Activated CD4-positive, alpha-beta memory T cell treated with anti-CD3 and anti-CD28 coated beads for 36 hours (primary cell): ENCODE results near the gene NEIL3. TPM values are rescaled to one million over a fixed set of nuclear protein-coding genes. Genes with fewer than 3 reads are reported as not detected.

Experiments
- CTCF ChIA-PET: fragments of 350-600 bp; sonication (Branson Sonifier 250); formaldehyde crosslinking; loops from one replicate; lab custom pipeline; 2021; ENCODE audit warnings: antibody characterized with exemption, inconsistent platforms; lab: Charles Lee
- POLR2A ChIA-PET: fragments of 350-600 bp; sonication (Branson Sonifier 250); formaldehyde crosslinking; loops from one replicate; lab custom pipeline; 2021; ENCODE audit warnings: antibody characterized with exemption; lab: Charles Lee
- DNase-seq: peaks from one replicate; pipeline ENCODE4 v3.0.0-alpha.2; 2020
- H3K27ac Mint-ChIP-seq: one replicate; pipeline ENCODE4 v1.8.0; 2021; ENCODE audit warnings: mixed read lengths
- H3K27me3 Mint-ChIP-seq: one replicate; pipeline ENCODE4 v1.8.0; 2021; ENCODE audit warnings: mixed read lengths
- H3K36me3 Mint-ChIP-seq: one replicate; pipeline ENCODE4 v1.8.0; 2021; ENCODE audit warnings: mixed read lengths
- H3K4me1 Mint-ChIP-seq: one replicate; pipeline ENCODE4 v1.8.0; 2021; ENCODE audit warnings: low read depth, mixed read lengths
- H3K4me3 Mint-ChIP-seq: one replicate; pipeline ENCODE4 v1.8.0; 2021; ENCODE audit warnings: mild to moderate bottlenecking, mixed read lengths
- H3K9me3 Mint-ChIP-seq: one replicate; pipeline ENCODE4 v1.8.0; 2021; ENCODE audit warnings: mixed read lengths
- intact Hi-C: fragments of 100-400 bp; cut with micrococcal nuclease; formaldehyde crosslinking; loops from one replicate; pipeline ENCODE4 v1.15.1; 2023
- total RNA-seq, 2 experiments: library from RNA; stranded (reverse); gene quantifications; one replicate each; pipeline ENCODE4 v1.2.3, GENCODE V29; 2021

The NEIL3 gene
- total RNA-seq, 2 experiments from 2014 or later, result 18.2 to 18.3 TPM

GRCh38 chr4:177403746-177404145, 94.1 kb downstream of the NEIL3 start:
- no peaks in the 10 kb centered on the region for H3K36me3 Mint-ChIP-seq
- no peaks in the 10 kb centered on the region for H3K9me3 Mint-ChIP-seq

GRCh38 chr4:177404342-177404741, 94.7 kb downstream of the NEIL3 start:
- Mint-ChIP-seq H3K36me3 (no peaks in the 10 kb centered on the region), H3K9me3 (no peaks in the 10 kb centered on the region), H3K27ac (no peak overlapping the region), H3K27me3 (peaks cover 1% of the 10 kb centered on the region), H3K4me3 (no peak overlapping the region), H3K4me1 (peaks cover 36% of the 10 kb centered on the region)
- ChIA-PET POLR2A (no interaction called here), CTCF (interaction anchor here (0.6 kb wide), 1 partner anchor 93 kb away, joined by 3 read pairs; no protein-coding TSS in a partner anchor)
- intact Hi-C loops, result no loop called here
- DNase-seq, result no peak

More at GRCh38 chr4:177403746-177404145, 94.1 kb downstream of the NEIL3 start:
- Mint-ChIP-seq H3K4me3 (no peak overlapping the region), H3K27ac (no peak overlapping the region), H3K4me1 (peaks cover 36% of the 10 kb centered on the region), H3K27me3 (peaks cover 1% of the 10 kb centered on the region)
- ChIA-PET POLR2A (interaction anchor here (1.2 kb wide), 1 partner anchor 39 kb away, joined by 3 read pairs; no protein-coding TSS in a partner anchor), CTCF (no interaction called here)
- DNase-seq, result no peak
- intact Hi-C loops, result loop anchor here (1.0 kb wide), 2 partner anchors 39 to 94 kb away; partner anchors contain the start of genes AGA and NEIL3

- H3K27me3 Mint-ChIP-seq, result peaks cover 1% of the 10 kb centered on the region
- ChIA-PET POLR2A (no interaction called here), CTCF (interaction anchor here (1.0 kb wide), 1 partner anchor 12 kb away, joined by 3 read pairs; no protein-coding TSS in a partner anchor)
- H3K36me3 Mint-ChIP-seq, result no peaks in the 10 kb centered on the region
- no peaks in the 10 kb centered on the region for H3K9me3 Mint-ChIP-seq
- peaks cover 31% of the 10 kb centered on the region for H3K4me1 Mint-ChIP-seq
- DNase-seq, result no peak
- intact Hi-C loops, result no loop called here
- no peak overlapping the region for H3K27ac Mint-ChIP-seq
- no peak overlapping the region for H3K4me3 Mint-ChIP-seq
Observed at GRCh38 chr4:177404986-177405385, 95.3 kb downstream of the NEIL3 start.

- no peak overlapping the region for H3K27ac Mint-ChIP-seq
- CTCF ChIA-PET, result interaction anchor here (1.0 kb wide), 1 partner anchor 13 kb away, joined by 3 read pairs; no protein-coding TSS in a partner anchor
Observed at GRCh38 chr4:177405508-177405907, 95.8 kb downstream of the NEIL3 start.

GRCh38 chr4:177408023-177408422, 98.3 kb downstream of the NEIL3 start:
- no peaks in the 10 kb centered on the region for H3K9me3 Mint-ChIP-seq
- intact Hi-C loops, result no loop called here
- H3K36me3 Mint-ChIP-seq, result no peaks in the 10 kb centered on the region
- peaks cover 8% of the 10 kb centered on the region for H3K4me1 Mint-ChIP-seq
- H3K27ac Mint-ChIP-seq, result no peak overlapping the region
- H3K27me3 Mint-ChIP-seq, result peaks cover 1% of the 10 kb centered on the region
- no peak for DNase-seq
- POLR2A ChIA-PET, result no interaction called here
- CTCF ChIA-PET, result no interaction called here
- H3K4me3 Mint-ChIP-seq, result no peak overlapping the region

More at GRCh38 chr4:177405508-177405907, 95.8 kb downstream of the NEIL3 start:
- no peak for DNase-seq
- Mint-ChIP-seq H3K4me1 (peaks cover 25% of the 10 kb centered on the region), H3K27me3 (peaks cover 1% of the 10 kb centered on the region), H3K36me3 (no peaks in the 10 kb centered on the region), H3K9me3 (no peaks in the 10 kb centered on the region), H3K4me3 (no peak overlapping the region)
- intact Hi-C loops, result no loop called here
- POLR2A ChIA-PET, result no interaction called here

GRCh38 chr4:177410566-177410965, 100.9 kb downstream of the NEIL3 start:
- CTCF ChIA-PET, result no interaction called here
- no peaks in the 10 kb centered on the region for H3K36me3 Mint-ChIP-seq
- DNase-seq, result no peak
- peaks cover 1% of the 10 kb centered on the region for H3K27me3 Mint-ChIP-seq
- H3K9me3 Mint-ChIP-seq, result no peaks in the 10 kb centered on the region
- no peak overlapping the region for H3K27ac Mint-ChIP-seq
- H3K4me1 Mint-ChIP-seq, result no peaks in the 10 kb centered on the region
- POLR2A ChIA-PET, result no interaction called here
- H3K4me3 Mint-ChIP-seq, result no peak overlapping the region
- intact Hi-C loops, result no loop called here

- DNase-seq, result no peak
- CTCF ChIA-PET, result no interaction called here
- Mint-ChIP-seq H3K9me3 (no peaks in the 10 kb centered on the region), H3K27ac (no peak overlapping the region), H3K36me3 (no peaks in the 10 kb centered on the region), H3K4me1 (no peaks in the 10 kb centered on the region), H3K4me3 (no peak overlapping the region), H3K27me3 (no peaks in the 10 kb centered on the region)
- intact Hi-C loops, result no loop called here
- POLR2A ChIA-PET, result no interaction called here
Observed at GRCh38 chr4:177411996-177412395, 102.3 kb downstream of the NEIL3 start.

Other genes starting within 250 kb of the NEIL3 start
- 10 to 100 TPM; 22.1 to 22.5 TPM for gene AGA, start 132.6 kb downstream of the NEIL3 start, total RNA-seq